ENCODE results near the gene NUAK2.

DNA sequence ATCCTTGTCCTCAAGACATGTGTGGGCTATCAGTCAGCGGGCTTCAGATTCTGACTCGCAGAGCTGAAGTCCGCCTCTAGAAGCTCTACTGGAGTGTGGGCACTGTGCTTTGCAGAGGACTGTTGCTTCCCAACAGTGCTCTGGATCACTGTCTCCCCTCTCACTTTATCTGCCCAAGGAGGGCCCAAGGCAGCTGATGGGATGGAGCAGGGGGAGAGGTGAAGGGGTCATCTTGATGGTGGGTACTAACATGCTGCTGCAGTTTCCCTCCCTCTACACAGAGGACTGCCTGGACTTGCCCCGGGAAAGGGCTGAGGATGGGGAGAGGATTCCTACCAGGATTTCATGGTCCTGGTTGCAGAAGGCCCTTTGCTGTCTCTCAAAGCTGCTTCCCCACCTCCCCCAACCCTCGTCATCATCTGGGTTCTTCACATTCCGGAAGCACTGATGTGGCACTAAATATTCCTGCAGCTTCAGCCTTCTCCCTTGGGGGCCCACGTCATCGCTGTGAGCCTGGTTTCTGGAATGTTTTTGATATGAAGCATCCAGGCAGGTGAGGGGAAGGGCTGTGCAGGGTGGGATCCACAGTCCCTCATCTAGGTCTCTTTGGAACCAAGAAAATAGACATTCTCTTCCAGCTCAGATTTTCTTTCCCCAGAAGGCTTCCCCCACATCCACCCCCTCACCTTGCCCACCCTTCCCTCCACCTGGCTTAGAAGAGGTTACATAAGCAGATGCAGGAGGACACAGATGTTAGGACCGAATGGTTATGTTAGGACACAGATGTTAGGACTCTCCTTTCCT is 23.2 kb downstream of the NUAK2 start:
- TF ChIP-seq, protein P1, sequence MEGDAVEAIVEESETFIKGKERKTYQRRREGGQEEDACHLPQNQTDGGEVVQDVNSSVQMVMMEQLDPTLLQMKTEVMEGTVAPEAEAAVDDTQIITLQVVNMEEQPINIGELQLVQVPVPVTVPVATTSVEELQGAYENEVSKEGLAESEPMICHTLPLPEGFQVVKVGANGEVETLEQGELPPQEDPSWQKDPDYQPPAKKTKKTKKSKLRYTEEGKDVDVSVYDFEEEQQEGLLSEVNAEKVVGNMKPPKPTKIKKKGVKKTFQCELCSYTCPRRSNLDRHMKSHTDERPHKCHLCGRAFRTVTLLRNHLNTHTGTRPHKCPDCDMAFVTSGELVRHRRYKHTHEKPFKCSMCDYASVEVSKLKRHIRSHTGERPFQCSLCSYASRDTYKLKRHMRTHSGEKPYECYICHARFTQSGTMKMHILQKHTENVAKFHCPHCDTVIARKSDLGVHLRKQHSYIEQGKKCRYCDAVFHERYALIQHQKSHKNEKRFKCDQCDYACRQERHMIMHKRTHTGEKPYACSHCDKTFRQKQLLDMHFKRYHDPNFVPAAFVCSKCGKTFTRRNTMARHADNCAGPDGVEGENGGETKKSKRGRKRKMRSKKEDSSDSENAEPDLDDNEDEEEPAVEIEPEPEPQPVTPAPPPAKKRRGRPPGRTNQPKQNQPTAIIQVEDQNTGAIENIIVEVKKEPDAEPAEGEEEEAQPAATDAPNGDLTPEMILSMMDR (IDR thresholded peaks at IDR 0.05) = no peak
- TF ChIP-seq POLR2A (IDR thresholded peaks at IDR 0.05) = no peak

Data from uterus (tissue), 2 donors.